GM18502 (cell line): ENCODE results near the gene CTNNAL1.
"Not testable (repeated sequence)": the region's sequence is repeated elsewhere in the genome, so short reads cannot be mapped to it uniquely, and the experiment has no call there.

Source experiments
- ATAC-seq: cut with Tn5 transposase; IDR thresholded peaks from one replicate; pipeline ENCODE4 v1.9.1; 2021; ENCODE audit warnings: mild to moderate bottlenecking; ENCODE audit not compliant: unreplicated experiment, poor library complexity

Gene CTNNAL1

DNA sequence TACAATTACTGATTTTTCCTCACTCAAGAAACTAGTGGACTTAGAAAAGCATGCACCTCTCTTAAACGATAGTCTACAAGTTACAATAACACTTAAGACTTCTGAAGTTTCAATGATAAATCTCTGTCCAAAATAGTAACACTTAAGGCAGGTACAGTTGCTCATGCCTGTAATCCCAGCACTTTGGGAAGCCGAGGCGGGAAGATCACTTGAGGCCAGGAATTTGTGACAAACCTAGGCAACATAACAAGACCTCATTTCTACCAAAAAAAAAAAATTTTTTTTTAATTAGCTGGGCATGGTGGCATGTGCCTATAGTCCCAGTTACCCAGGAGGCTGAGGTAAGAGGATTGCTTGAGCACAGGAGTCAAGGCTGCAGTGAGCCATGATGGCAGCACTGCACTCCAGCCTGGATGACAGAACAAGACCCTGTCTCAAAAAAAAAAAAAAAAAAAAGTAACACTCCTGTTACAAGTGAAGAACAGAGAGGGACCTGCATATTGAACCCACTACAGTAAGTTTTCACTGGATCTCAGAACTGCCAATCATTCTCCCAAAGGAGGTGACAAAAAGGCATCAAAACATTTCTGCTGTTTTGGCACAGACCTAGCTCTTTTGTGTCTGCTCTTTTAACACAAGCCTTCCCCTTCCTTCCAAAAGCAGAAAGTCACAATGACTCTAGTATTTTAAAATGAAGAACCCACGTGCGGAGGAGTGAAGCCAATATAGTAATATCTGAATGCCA lies 75.6 kb downstream of the CTNNAL1 start:
- no peak for ATAC-seq

DNA sequence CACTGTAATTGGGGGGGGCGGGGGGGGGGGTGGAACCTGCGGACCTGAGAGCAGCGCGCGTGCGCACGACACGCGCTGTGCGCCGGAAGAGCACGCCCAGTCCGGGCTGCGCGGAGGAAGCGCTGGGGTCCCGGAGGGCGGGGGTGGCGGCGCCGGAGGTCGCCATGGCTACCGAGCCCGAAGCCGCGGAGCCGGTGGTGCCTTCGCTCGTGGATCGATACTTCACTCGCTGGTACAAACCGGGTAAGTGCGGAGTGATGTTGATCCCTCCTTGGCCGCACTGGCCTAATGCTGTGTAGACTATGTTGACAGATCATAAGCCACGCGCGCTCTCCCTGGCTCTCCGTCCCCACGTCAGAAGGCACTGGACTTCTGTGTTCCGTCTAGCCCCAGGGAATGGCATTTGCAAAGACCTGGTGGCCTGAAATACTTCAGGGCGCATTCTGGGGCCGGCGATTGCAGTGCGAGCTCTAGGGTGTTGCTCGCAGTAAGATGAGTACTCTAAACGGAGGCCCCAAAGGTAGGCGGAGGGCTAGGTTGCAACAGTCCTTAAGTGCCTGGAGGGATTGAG lies 78.9 kb downstream of the CTNNAL1 start, which contains the start of gene ABITRAM:
Gene ABITRAM (plus strand): TSS at position 78 of the 571 bp plus-strand sequence. CDS start 87 bp downstream, at position 165.
- peak; percentile 84 for ATAC-seq

DNA sequence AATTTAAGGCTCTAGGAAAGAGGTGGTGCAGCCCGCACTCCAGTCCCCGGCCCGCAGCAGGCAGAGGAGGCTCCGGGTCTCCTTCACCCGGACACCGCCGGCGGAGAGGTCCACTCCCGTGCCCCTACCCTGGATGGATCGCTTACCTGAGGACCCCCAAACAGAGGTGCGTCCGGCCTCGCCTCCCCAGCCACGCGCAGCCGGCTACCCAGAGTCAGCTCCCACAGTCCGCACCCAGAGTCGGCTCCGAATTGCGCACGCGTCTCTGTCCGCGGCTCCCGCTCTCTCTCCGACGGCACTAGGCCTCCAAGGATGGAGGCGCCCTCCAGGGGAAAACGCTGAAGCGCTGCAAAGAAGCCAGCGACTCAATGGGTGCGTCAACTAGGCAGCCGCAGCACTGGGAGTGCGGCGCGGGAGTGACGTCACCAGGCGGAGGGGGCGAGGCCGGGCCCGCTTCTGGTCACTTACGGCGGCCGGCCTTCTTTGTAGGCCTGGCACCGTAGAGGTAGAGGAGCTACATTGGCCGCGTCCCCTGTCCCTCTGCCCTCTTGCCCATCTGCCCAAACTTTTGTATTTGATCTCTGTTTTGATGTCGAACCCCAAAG lies 79.5 kb downstream of the CTNNAL1 start, which contains the start of gene ELP1:
Gene ELP1 (minus strand): TSS at position 407 of the 605 bp plus-strand sequence. CDS start 2,978 bp downstream, outside the sequence.
- ATAC-seq: peak; percentile 87

DNA sequence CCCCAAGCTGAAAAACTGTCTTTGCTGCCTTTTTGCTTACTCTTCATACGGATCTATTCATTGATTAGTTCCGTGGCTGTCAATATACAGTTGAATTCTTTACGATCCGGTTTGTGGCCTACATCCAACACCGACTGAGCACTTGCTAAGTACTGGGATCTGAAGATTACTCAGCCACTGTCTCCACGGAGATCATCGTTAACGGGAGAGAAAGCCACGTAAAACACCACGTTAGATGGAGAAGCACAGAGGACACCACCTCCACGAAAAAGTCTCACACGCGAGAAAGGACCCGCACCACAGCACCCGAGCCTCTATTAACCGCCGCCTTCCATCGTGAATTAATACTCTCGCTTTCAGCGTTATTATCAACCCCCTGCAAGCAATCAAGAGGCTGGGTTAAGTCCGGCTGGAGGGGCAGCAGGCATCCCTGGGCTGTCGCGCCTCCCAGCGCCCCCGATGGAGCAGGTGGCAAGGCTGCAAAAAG lies 80.0 kb downstream of the CTNNAL1 start:
- ATAC-seq: peak; percentile 0

DNA sequence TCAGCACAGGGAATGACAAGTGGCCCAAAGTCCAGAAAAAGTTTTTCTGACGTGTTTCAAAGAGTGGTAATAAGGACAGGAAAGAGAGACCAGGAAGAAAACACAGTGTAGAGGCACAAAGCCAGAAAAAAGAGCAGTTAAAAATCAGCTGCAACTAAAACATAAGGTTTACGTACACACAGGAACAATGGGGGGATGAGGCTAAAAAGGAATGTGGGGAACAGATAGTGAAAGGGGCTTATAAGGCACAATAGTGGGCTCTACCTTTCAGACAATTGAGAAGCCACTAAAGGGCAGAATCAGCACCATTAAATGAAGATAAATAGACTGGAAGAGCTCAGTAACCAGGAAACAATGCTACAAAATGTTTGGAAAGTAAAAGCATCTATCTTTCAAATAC lies 84.9 kb downstream of the CTNNAL1 start:
- no peak for ATAC-seq

DNA sequence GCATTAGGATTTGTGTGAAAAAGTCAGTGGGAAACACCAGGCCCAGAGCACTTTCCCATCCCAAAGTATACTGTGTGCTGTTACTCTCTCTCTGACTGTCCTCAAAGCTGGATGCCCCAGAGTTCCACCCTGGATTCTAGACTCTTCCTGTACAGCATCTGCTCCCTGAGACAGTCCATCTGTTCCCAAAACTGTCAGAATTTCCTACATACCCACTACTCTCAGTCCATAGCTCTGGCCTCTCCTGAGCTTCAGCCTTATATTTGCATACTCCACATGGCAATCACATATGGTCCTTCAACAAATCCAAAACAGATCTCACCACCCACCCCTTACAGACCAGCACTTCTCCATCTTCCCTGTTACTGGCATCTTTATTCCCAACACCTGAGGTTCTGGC lies 88.8 kb downstream of the CTNNAL1 start:
- no peak for ATAC-seq

DNA sequence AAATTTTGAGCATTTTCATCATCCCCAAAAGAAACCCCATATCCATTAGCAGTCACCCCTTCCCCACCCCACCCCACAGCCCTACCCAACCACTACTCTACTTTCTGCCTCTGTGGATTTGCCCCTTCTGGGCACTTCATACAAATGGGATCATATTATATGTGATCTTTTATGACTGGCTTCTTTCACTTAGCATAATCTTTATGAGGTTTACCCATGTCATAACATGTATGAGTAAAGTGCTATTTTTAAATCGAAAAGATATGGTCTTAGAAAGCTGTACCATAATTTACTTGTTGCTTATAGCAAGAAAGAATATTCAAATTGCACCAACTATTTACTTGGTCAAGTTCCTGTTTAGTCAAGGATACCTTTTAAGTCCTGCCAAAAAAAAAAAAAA lies 92.1 kb downstream of the CTNNAL1 start:
- ATAC-seq: no peak

DNA sequence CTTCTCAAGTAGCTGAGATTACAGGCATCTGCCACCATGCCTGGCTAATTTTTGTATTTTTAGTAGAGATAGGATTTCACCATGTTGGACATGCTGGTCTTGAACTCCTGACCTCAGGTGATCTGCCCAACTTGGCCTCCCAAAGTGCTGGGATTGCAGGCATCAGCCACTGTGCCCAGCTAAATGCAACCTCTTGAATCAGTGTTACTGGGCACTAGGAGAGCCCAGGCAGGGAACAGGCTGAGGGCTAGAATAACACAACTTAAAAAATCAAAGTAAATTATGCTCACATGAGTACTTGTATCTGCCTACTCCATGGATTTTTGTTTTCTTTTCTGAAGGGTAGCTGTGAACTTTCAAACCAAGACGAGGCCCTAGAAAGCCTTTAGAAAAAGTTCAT lies 92.9 kb downstream of the CTNNAL1 start:
- not testable (repeated sequence) for ATAC-seq

DNA sequence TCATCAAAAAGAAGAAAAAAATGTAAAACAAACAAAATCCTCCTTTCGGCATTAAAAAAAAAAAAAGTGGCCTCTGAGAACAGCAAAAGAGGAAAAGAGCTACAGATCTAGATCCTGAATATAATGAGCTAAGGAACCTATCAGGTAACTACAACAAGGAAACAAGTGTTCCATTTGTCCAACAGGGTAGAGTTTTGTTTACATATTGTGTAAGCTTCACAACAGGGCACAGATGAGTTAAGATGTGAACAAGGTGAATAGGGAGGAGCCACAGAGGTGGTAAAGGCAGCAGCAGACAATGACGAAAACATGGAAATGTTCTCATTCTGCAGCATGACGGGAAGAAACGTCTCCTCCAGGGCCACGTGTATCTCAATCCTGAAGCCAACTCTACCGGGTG lies 93.8 kb downstream of the CTNNAL1 start:
- ATAC-seq: no peak

DNA sequence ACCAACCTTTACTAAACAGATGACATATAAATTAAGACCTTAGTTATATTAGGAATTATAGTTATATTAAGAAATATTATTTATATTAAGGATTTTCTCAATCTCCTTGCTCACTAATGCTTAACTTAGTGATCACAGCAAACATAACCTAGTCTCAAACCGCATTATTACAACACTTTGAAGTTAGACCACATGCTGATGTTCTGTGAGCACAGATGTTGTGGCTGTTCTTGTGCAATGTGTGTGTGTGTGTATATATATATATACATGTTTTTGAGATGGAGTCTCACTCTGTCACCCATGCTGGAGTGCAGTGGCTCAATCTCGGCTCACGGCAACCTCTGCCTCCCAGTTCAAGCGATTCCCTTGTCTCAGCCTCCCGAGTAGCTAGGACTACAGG lies 99.9 kb downstream of the CTNNAL1 start:
- ATAC-seq: no peak

DNA sequence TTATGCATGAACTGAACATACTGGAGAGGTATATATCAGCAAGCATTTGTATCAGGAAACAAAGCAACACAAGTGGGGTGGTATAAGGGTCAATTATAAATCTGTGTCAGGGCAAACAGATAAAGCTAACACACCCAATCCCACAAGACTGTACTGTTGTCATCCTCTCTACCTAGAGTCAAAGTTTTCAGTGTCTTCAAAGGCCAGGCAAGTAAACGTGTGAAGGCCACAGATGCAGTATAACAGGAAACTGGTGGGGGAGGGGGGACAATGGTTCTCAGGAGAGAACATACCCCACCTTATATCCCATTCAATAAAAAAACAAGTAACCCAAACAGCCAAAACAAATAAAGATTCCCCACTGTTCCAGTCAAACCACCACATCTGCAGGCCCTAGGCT lies 101.5 kb downstream of the CTNNAL1 start:
- no peak for ATAC-seq

DNA sequence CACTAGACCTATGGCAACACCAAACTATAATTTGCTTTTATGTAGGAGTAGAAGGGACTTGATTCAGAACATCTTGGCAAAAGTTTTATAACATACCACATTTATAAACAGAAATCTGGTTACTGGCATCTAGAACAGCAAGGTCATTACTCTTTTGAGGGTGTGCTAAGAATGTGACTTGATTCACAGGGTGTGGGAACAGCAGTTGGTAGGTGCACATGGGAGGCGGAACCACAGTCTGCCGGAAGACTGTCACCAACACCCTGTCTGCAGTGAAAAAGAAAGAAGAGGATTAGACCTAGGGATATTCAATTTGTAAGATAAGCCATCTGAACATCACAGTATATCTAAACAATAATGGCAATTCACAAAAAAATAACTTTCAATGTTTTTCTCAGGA lies 102.4 kb downstream of the CTNNAL1 start:
- no peak for ATAC-seq

DNA sequence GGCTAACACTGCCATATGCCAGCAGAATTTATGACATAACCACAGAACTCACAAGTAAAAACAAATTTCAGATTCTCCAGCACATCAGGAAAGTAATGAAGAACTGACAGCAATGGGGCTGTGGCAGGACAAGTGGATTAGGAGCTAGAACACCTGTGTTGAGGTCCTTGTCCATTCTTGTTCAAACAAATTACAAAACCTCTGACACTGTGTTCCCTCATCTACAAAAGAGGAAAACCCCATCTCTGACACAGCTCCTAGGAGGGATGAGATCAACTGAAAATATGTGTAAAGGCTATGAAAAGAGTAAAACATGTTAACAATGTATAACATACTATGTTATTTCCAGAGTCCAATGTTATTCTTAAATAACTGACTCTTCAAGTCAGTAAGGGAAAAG lies 102.9 kb downstream of the CTNNAL1 start:
- no peak for ATAC-seq

DNA sequence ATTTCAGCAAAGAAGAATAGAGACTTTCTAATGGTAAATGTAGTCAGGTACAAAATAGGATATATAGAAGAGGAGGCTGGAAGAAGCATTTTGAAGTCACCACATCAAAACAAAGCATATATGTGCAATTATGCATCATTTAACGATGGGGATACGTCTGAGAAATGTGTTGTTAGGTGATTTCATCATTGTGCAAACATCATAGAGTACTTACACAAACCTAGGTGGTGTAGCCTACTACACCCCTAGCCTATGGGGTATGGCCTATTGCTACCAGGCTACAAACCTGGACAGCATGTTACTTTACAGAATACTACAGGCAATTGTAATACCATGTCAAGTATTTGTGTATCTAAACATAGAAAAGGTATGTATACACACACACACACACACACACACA lies 107.8 kb downstream of the CTNNAL1 start:
- no peak for ATAC-seq

DNA sequence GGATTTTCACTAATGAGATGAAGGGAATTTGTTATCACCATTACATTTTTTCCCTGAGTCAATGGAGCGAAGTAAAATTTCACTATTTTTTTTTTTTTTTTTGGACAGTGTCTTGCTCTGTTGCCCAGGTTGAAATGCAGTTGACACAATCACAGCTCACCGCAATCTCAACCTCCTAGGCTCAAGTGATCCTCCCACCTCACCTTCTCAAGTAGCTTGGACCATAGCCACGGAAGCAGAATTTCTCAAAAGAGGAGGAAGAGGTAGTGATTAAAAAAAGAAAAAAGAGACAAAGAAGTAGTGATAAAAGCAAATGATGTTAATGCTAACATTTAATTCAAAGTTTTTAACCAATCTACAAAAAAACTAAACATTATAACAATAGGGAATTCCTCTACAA lies 109.1 kb downstream of the CTNNAL1 start:
- no peak for ATAC-seq

DNA sequence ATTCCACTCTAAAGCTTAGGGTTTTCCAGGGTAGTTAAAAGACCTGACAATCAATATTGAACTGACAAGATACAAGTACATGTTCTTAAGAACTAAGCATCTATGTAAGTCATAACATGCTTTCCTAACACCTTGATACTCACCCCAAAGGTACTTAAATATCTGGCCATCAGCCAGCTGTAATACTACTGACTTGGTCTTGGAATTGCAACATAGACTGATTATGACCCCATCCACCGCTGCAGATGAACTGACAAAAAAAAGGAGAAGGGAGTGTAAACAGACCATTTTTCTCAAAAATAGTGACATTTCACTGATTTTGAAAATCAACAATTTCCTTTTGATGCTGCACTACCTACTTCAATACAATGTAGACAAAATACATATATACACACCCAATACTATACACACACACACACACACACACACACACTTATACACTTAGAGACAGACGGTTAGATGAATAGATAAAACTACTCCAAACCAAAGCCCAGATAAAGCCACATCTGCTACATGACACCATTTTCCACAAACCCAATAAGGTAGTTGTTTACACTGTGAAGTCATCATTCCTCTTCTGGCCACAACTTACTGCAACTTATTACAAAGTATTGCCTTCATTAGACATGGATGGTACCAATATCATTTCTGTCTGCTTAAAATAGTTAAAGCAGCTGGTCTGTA lies 109.7 kb downstream of the CTNNAL1 start:
- ATAC-seq: no peak

DNA sequence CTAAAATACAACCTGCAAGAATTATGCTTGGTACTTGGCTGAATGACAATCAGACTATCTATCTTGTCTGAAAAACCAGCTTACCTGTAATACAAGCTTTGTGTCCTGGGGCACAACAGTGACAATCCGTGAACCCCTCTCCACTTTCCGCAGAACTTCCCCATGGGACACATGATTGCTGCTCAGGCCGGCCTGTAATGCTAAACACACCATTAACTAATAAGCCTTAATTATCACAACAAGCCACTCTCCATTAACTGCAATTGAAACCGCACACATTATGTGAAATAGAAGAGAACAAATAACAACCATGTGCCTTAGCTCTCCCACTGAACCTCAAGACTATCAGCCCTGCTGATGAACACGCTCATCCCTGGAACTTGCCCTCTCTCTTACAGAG lies 113.1 kb downstream of the CTNNAL1 start:
- ATAC-seq: no peak

DNA sequence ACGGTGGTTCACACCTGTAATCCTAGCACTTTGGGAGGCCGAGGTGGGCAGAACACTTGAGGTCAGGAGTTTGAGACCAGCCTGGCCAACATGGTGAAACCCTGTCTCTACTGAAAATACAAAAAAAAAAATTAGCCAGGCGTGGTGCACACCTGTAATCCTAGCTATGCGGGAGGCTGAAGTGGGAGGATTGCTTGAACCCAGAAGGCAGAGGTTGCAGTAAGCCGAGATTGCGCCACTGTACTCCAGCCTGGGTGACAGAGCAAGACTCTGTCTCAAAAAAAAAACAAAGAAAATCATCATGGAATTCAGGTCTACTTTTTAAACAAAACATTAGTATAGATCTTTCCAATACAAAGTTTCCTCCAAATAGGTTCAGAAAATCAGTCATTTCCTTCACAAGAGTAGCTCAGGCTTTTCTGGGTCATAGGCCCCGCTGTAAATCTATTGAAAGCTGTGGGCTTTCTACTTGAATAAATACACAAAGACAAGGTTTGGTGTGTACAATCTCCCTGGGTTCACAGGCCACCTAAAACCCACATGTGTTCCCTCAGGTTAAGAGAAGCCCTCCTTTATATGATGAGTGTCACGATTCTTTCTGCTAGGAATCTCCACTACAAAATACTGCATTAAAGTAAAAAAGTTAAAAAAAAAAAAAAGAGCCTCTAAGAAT lies 114.1 kb downstream of the CTNNAL1 start:
- ATAC-seq: not testable (repeated sequence)

DNA sequence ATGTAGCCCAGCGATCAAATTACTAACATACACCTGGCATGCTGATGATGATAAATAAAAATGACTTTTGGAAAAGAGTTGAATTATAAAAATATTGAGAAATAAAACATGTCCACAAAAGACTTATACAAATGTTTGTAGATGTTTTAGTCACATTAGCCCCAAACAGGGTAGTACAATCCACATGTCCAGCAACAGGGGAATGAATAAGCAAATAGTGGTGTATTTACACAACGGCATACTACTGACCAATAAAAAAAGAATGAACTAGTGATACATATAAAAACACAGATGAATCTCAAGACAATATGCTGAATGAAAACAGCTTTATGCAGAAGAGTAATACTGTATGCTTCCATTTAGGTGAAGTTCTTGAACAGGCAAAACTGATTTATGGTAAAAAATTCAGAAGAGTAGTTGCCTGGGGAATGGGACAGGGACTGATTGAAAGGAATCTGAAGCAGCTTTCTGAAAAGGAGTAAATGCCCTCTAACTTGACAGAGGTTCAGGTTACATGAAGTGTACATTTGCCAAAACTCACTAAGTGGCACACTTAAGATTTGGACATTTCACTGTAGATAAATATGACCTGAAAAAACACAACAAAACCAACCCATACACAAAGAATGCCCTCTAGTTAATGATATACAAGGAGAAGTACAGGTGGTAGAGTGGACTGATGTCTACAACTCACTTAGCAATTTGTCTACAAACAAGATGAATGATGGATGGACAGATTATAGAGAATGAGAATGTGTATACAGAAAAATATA lies 115.8 kb downstream of the CTNNAL1 start:
- ATAC-seq: no peak
